NOMO-1 (cell line): ENCODE measurements around the gene NDUFAF3.

Experiments
- DNase-seq, 2 experiments: peaks; one replicate each; lab custom pipeline; 2025; ENCODE audit not compliant: unreplicated experiment in 2 of 2; lab: John Stamatoyannopoulos, UW

The NDUFAF3 gene

DNA sequence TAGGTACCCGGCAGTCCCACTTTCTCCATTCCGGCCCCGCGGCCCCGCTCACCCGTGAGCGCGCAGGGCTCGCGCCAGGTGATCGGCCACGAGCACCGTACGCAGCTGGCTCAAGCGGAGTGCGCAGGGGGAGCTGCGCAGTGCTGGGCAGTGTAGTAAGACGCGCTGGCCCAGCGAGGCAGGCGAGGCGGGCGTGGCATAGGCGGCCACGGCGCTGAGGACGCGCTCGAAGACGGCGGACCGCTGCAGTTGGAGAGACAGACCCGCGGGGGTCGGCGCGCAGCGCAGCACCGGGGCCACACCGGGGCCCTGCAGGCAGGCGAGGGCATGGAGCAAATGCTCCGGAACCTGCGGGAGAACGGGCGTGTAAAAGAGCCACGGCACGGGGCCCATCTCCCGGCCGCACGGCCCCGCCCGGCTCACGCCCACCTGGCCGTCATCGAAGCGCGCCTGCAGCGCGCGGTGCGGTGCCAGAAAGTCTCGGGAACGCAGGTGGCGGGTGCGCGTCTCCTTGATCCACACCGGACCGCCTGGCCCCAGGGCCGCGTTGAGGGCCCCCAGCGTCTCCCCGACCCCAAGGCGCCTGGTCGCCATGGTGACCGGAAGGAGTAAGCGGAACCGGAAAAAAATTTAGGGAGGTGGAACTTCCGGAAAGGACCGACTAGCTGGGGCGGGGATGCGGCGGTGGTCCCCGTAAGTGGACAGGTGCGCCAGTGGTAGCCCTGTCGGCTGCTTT is 3.8 kb upstream of the NDUFAF3 start, which contains the start of gene DALRD3:
Gene DALRD3 (minus strand): TSS at position 610 of the 736 bp plus-strand sequence. CDS start 16 bp downstream, at position 594.
- DNase-seq, result peak; percentile 73 to 86

DNA sequence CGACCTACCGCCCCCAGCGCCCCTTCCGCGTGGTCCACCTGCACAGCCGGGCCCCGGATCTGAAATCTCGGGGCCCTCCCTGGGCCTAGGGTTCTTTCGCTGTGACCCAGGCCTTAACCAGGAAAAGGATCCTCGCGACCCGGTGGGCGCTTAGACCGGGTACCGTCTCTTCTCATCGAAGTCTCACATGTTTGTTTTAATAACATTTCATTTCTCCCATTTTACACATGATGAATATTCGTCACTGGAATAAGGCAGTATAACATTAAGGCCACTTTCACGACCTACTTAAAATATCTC is 3.3 kb upstream of the NDUFAF3 start:
- DNase-seq, result peak in 1 of 2 experiments; percentile 61

DNA sequence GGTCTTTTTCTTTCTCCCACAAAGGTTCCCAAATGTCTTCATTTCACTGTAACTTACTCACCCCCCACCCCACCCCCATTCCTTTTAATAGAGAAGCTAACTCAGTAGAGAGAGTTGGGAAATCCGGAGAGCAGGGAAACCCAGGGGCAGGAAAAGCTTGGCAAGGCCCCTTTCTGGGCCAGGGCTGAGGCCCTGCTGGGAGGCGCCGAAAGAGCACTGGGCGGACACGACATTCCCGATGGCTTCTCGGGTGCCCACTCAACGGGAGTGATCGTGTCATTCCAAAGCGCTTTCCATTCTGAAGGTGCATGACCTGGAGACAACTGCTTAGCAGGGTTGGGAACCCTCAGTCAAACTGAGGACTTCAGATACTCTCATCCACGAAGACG is 2.0 kb upstream of the NDUFAF3 start:
- DNase-seq, result no peak

DNA sequence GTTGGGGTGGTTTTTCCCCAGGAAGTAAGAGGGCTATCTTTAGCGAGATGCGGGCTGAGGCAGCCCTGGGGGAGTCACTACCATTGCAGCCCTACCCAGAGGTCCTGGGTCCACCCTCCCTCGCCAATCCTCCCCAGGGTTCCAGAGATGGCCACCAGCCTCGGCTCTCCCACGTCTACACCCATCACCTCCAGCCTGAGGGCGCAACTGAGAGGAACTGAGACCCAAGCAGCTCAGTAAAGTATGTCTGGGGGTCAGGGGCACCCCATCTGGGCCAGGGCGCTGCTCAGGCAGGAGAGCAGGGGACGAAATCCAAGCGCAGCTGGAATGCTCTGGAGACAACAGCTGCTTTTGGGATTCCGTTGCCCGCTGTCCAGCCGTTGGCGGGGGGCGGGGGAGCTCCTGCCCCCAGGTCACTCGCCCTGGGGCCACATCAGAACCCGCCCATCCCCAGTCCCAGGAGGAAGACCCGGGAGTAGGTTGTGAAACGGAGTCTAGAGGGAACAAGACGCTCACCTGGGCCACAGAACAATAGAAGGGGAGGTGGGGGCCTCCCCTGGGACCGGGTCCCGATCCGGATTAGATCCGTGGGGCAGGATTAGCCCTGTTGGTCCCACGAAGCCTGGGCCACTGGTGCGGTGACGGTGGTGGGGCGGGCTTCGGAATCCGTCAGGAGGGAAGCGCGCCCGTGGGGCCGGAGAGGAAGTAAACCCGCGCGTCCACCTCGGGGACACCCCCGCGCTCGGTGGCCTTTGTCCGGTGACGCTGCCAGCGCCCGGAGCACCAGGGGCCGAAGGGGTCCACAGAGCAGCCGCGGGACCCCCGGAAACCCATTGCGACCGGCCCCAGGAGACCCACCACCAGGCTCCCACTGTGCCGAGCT is 1.4 kb upstream of the NDUFAF3 start:
- DNase-seq, result peak; percentile 25 to 54

DNA sequence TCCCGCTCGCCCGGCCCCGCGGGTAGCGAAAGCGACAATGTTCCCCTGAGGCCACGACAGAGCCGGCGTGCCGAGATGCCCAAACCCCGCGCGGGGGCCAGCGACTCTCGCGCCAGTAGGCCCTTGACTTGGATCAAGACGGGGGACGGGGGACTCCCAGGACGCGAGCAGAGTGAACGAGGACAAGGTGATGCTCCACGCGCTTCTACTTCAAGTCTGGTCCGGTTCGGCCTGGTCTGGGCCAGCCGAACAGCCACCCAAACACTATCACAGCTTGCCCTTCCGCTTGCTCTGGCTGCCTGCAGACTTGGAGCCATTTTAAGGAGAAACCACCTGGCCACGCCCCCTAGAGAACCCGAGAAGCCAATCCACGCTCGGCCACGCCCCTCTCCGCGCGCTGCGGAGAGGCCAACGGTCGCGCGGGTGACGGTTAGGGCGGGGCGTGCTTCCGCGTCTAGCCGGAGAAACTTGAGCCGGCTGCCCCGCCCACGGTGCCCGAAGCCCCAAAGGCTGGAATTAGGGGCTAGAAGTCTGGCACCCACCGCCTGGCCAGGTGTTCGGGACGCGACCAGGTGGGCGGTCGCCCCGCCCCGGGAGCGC is 608 bp upstream of the NDUFAF3 start:
- DNase-seq, result peak; percentile 96 to 97

DNA sequence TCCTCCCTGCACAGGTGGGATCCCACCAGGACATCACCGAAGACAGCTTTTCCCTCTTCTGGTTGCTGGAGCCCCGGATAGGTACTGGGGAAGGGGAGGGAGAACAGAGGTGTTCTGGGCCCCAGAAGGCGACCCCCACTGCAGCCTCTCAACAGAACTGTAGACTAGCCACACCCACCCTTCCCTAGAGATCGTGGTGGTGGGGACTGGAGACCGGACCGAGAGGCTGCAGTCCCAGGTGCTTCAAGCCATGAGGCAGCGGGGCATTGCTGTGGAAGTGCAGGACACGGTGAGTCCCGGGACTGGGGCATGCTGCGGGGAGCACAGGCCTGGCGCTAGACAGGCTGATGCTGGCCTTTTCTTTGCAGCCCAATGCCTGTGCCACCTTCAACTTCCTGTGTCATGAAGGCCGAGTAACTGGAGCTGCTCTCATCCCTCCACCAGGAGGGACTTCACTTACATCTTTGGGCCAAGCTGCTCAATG is 809 bp downstream of the NDUFAF3 start:
- DNase-seq, result peak in 1 of 2 experiments; percentile 24

DNA sequence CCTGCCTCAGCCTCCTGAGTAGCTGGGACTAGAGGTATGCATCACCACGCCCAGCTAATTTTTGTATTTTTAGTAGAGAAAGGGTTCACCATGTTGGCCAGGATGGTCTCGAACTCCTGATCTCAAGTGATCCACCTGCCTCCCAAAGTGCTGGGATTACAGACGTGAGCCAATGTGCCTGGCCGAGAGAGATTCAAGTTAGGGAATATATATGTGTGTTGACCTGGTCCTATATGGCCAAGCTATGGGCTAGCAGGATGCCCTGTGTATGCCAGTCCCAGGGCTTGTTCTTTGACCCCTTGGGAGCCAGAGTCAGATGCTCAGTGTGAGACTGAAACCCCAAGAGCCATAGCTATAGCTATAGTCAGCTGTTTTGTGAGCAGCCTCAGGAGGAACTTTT is 1.9 kb downstream of the NDUFAF3 start:
- DNase-seq, result no peak

DNA sequence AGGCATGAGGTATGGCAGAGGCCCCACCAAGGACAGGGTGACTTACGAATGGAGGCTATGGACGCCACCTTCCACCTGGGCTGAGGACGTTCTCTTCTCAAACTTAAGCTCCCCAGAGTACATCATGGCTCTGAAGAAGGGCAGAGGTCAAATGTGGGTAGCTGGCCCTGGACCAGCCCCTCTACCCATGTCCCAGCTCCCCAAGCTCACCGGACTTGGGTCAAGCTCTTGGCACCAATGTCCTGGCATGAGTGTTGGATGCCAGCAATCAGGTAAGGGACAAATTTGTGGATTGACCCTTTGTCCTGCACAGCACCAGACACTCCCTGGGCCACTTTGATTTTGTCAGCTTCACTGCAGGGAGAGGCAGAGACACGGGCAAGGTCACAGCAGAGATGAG is 2.5 kb downstream of the NDUFAF3 start:
- no peak for DNase-seq

DNA sequence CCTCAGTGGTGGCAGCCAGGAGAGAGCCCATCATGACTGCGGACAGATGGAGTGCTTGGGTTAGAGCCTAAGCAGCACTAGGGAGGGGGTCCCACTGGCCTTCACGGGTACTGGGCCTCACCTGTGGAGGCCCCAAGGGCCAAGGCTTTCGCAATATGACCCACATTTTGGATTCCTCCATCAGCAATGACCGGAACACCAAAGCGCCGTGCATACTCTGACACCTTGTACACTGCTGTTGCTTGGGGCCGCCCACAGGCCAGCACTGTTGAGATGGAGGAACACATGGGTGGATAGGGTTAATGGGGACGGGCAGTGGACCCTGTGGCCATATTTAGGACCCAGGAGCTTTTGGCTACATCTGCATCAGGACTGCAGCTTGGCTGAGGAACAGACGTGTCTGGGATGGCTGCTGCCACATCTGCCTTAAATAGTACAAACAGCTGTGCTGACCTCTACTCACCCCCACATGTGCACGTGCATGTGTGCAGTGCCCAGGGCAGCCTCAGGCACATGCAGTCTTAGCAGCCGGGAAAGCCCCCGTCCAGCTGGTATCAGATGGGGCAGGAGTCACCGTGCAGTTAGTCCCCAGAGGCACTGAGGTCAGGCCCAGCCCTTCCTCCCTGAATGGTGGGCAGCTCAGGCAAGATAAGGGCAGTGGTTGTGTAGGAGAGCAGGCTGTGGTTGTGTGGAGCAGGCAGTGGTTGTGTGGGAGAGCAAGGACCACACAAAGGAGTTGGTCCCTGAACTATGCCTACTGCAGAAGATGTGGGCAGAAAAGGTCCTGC is 3.3 kb downstream of the NDUFAF3 start:
- no peak for DNase-seq

DNA sequence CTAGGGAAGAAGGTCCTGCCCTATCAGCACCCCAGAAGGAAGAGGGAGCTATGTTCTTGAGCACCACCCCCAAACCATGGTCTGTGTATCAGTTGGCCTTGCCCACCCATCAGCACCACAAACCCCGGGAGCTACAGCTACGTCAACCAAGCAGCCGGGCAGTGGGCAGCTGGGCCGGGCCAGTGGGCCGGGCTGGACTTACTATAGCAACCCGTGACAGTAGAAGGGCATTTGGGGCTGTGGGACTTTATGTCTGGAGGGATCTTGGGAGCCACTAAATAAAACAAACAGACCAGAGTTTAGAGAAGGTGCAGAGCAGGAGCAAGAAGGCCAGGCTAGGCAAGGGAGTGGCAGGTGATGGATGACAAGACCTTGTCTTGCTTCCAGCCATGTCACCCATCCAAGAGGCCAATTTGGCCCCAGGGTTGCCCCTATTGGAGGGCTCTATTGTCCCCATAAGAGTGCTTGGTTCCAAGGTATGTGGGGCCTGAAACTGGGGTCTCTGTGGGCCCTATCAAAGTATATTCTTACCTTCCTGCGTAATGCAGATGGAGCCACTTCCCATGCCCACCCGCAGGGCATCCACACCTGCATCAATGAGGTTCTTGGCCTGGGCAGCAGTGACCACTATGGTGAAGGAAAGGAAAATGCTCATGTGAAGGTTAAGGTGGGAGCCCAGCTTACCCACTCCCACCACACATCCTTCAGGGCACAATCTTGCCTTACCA is 4.0 kb downstream of the NDUFAF3 start:
- no peak for DNase-seq

DNA sequence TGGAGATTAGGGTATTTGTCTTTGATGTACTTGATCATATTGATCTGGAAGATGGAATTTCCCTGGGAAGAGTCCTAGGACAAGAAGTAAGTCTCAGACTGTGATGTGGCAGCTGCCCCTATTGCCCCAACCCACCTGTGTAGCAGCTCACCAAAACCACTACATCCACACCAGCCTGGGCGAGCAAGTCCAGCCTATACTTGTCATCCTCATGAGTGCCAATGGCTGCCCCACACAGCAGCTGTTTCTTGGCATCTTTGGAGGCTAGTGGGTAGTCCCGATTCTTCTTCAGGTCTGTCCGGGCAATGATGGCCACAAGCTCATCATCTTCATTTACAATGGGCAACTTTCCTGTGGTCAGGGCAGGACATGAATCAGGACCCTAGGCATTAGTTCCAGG is 4.6 kb downstream of the NDUFAF3 start:
- DNase-seq, result no peak

DNA sequence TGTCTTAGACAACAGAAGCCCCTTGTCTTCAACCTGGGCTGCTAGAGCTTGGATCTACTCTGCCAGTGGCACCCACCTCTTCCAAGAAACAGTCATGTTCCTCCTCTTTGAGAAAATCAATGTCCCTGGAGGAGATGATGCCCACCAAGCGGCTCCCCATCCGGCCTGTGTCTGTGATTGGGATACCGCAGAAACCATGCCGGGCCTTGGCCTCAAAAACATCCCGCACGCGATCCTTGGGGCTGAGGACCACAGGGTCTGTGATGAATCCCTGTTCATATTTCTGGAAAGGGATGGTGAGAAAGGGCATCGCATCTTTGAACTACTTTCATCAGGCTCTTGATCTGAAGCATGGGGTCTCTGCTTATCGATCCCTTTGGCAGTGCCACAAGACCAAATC is 5.7 kb downstream of the NDUFAF3 start:
- no peak for DNase-seq

DNA sequence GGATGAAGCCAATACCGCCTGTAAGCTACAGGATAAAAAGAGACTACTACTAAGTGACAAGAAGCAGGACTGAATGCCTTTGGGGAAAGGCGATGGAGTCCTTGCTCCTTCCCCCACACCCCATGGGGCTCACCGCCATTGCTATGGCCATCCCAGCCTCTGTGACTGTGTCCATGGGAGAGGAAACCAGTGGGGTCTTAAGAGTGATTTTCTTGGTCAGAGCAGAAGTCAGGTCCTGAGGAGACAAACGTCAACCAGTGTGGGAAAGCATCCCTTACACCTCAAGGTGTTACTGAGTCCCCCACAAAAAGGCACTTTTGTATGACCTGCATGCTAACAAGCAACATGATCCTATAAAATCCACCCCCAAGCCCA is 6.4 kb downstream of the NDUFAF3 start:
- no peak for DNase-seq

DNA sequence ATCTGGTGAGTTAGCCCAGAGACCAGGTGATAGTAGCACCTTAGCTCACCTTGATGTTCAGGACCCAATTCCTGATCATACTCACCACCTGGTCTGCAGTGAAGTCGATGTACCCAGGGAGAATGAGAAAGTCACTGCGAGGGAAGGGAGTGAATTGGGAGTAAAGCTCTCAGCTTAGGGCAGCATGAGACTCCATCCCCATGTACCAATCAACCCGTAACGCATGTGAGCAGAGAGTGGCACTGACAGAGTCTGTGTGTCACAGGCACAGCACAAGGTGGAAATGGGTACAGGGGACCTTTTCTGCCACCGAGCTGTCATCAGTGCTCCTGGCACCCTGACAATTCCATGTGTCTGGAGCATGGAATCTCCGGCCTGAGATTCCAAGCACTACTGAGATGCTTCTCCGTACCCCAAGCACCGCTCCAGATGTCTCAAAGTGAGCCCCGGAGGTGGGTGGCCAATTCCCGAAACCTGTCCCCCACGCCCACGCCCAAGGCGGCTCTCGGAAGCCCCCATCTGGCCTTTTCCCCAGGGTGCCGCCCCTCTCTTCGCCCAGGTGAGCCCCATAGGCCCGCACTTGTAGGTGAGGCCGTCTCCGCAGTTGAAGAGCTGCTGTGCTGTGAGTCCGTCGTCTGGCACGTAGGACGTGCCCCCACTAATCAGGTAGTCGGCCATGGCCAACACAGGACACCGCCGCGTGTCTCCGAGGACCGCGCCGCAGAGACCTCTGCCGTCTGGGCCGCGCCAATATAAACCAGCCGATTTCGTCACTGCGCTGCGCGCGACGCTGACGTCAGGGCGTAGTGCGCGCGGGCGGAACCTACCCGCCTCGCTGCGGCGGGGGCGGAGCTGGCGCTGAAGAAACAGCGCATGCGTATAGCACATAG is 7.0 kb downstream of the NDUFAF3 start, which contains the start of gene IMPDH2:
Gene IMPDH2 (minus strand): TSS at position 726 of the 890 bp plus-strand sequence. CDS start 48 bp downstream, at position 678.
- peak; percentile 90 to 97 for DNase-seq

DNA sequence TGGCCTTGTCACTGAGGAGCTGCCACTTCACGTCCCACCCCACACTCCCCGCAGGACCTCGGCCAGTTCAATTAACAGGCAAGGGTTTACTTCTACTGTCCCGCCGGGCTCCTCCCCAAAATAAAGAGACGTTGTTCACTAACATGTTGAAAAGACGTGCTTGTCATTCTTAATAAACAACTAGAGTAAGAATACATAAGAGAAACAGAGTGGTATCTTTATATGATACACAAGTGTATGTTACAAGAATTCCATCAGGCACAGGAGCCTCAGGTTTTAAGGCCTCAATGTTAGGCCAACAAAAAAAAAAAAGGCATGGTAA is 7.6 kb downstream of the NDUFAF3 start:
- no peak for DNase-seq

DNA sequence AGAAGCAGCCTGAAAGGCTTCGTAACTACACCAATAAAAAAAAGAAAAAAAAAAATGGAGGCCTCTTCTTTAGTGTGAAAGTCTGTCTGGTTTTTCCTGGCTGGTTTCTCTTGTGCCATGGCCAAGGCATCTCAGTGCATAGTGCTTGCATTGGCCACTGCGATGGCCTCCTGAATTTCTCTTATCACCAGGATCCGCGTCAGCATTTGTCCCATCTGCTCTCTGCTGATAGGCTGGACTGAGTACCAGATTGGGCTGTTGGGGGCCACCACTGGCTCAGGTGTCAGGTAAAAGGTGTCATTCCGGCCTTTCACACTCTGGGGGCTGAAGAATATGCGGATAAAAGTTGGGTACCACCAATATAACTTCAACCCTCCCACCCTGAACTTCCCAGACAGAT is 8.4 kb downstream of the NDUFAF3 start:
- DNase-seq, result no peak

DNA sequence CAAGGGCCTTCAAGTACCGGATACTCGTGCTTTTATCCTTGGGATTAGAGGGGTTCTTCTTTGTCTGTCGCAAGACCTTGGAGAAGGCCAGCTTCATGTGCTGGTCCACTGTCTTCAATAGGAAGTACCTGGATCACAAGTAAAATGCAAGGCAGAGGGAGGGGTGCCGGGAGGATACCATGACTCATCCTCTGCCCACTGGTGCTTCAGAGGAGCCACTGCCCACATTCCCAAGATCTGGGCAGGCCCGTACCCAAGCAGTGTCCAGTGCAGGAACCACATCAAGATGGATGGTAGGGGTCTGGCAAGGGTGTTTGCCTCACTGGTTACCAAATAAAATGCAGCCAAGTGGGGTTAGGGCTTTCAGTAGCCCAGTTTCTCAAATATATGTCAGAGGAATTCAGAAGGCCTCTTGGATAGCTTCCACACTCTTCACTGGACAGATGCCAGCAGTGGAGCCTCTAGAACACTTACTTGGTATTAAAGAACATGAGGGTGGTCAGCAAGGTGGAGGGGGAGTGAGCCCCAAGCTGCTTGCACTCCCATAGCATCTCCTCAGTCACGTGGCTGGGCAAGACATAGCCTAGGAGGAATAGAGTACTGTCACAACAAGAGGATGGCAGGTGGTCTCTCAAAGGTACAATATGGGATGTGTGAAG is 10.9 kb downstream of the NDUFAF3 start:
- DNase-seq, result no peak

DNA sequence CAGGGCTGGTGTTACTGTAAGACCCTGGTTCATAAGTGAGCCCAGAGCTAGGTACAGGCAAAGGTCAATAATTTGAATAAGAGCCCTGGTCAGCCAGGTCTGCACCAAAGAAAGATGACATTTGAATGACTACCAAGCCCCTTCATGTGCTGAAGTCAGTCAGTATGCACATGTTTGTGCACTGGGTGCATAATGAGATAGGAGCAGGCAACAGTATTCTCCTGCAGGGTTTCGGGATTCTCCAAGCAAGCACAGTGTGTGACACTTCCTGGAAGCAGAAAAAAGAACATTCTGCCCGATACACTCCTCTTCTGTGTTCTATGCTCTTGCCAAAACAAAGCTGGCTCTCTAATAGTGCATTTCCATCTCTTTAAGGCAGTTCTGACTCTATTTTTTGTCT is 12.7 kb downstream of the NDUFAF3 start:
- no peak for DNase-seq

DNA sequence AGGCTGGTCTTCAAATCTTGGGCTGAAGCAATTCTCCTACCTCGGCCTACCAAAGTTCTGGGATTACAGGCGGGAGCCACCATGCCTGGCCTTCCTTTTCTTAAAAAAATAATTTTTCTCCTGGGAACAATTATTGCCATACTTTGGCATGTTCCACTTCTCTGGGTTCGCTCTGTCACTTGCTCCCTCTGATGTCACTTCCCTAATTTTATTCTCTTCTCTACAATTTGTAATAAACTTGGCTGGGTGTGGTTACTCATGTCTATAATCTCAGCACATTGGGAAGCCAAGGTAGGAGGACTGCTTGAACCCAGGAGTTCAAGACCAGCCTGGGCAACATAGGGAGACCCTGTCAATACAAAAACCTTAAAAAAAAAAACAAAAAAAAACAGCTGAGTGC is 13.4 kb downstream of the NDUFAF3 start:
- DNase-seq, result peak in 1 of 2 experiments; percentile 32
